ENCODE measurements around the gene MYLK. TPM values are rescaled to one million over a fixed set of nuclear protein-coding genes. Genes with fewer than 3 reads are reported as not detected.
A peak's percentile ranks its signal among the peaks of the same experiment; 100 is the strongest.

The MYLK gene
- total RNA-seq, 4 donors from 2014 or later: 9.7 to 92.8 (median 32.5) TPM

DNA sequence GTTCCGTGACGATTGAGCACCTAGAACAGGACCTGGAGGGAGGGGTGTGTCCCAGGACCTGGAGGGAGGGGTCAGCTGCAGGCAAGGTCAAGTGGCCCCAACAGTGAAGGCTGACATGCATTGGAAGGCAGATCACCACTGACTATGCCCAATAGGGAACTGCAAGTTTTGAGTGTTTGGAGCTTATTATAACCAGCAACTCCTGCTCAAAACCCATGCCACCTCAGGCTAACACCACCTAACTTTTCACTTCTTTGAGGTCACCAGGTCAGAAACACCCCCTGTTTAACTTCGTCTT is 93.1 kb downstream of the MYLK start:
- intact Hi-C loops (cut with DNase I; ENCODE audit: low total_unique reads): no loop called here
- H3K4me3 ChIP-seq (ENCODE audit: low read depth, poor library complexity, severe bottlenecking): no peak overlapping the region
- DNase-seq (ENCODE audit: low spot score in 2 of 2): no peak
- TF ChIP-seq CTCF (IDR thresholded peaks at IDR 0.05) (no peak), POLR2A (IDR thresholded peaks at IDR 0.05) (no peak)
- 78 to 89% methylated on average over 3 of the region's 3 CpGs for WGBS, 2 donors

DNA sequence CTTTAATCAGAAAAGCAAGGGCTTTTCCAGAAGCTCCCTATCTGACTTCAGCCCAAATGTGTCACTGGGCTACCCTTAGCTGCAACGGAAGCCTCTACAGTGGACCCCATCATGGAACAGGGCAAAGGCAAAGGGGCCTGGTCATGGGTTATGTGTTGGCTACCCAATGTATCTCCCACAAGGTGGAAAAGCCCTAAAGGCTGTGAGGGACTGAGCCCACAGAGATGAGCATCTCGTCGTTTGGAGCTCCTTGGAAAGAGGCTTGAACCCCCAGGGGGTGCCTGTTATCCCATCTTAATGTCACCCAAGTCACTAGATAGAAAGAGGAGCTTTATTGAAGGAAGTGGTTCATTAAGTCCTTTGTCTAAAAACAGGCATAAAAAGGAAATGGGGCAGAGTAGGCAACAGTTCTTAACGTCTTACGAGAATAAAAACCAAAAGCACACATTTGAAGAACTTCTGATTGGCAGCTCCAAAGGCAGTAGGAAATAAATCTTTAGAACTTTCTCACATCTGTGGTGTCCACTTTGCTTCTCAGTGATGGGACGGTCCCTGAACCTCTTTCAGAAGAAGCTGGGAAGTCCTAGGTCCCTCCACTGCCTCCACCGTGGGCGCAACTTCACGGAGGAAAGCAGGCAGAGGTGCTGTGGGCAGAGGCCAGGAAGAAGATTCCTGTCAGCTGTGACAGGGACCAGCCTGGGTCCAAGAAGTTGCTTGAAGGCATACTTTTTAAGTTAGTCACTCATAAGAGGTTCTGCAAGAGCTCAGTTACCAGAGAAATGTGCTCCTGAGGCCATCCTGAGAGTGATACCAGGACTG is 93.7 kb downstream of the MYLK start:
- WGBS, 2 donors: 94% methylated on average over 9 of the region's 9 CpGs
- no peak for TF ChIP-seq CTCF (IDR thresholded peaks at IDR 0.05)
- TF ChIP-seq POLR2A (IDR thresholded peaks at IDR 0.05): no peak
- peak in 1 of 2 donors; percentile 75 for DNase-seq (ENCODE audit: low spot score in 2 of 2)
- H3K4me3 ChIP-seq (ENCODE audit: low read depth, poor library complexity, severe bottlenecking): no peak overlapping the region
- intact Hi-C loops (cut with DNase I; ENCODE audit: low total_unique reads): no loop called here

DNA sequence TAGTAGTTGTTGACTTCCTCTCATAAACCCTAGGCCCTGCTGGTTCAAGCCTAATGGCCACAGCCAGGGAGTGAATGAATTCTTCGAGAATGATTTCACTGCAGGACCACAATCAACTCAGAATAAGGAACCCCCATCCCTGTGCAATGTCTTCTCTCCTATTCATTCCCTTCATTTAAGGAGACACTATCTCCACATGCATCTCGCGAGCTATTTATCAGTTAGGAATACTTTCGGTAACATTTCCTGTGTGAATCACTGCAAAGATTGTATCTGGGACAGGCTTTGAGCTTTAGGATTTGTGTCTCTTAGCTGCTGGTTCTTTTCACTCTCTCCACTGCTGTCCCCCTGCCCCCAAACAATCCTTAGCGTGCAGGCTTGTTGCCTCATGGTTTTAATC is 94.4 kb downstream of the MYLK start:
- intact Hi-C loops (cut with DNase I; ENCODE audit: low total_unique reads): no loop called here
- TF ChIP-seq CTCF (IDR thresholded peaks at IDR 0.05) (no peak), POLR2A (IDR thresholded peaks at IDR 0.05) (no peak)
- DNase-seq (ENCODE audit: low spot score in 2 of 2): no peak
- H3K4me3 ChIP-seq (ENCODE audit: low read depth, poor library complexity, severe bottlenecking): no peak overlapping the region
- 88 to 90% methylated on average over 5 of the region's 5 CpGs for WGBS, 2 donors

DNA sequence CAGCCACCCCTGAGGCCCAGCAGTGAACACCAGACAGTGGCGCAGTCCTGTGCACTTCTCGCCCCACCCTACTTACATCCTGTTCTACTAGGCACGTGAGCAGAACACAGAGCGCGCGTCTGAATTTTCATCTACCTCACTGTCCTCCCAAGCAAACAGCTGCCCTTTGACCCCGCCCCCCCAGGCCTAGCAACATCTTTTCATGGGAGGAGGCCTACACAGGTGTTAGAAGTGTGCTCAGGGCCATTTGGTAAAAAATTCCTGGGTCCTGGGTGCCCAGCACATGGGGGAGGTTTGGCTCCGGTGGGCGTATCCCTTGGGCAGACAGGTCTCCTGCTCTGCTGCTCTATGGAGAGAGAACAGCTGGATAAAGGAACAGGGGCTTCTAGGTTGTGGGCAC is 95.0 kb downstream of the MYLK start:
- 94 to 96% methylated on average over 9 of the region's 9 CpGs for WGBS, 2 donors
- TF ChIP-seq POLR2A (IDR thresholded peaks at IDR 0.05) (no peak), CTCF (IDR thresholded peaks at IDR 0.05) (no peak)
- no peak overlapping the region for H3K4me3 ChIP-seq (ENCODE audit: low read depth, poor library complexity, severe bottlenecking)
- peak in 1 of 2 donors; percentile 58 for DNase-seq (ENCODE audit: low spot score in 2 of 2)
- intact Hi-C loops (cut with DNase I; ENCODE audit: low total_unique reads): no loop called here

DNA sequence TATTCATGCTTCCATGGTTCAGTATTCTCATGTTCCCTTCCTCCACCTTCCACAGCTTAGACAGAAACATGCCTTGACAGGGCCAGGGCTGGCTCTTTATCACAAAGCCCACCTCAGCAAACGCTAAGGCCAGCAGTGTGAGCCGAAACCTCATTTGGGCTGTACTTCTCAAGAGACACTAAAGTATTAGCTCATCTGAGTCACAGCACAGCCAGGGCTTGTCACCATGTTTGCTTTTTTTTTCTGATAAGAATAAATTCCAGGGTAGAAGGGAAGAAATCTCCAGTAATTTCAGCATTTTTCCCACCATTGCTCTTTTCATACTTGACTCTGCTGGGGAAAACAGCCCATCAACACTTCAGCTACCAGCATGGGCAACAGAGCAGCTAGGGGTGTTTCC is 95.4 kb downstream of the MYLK start:
- whole genome bisulfite sequencing, 2 donors: 91 to 92% methylated on average over 2 of the region's 2 CpGs
- intact Hi-C loops (cut with DNase I; ENCODE audit: low total_unique reads): no loop called here
- no peak for DNase-seq (ENCODE audit: low spot score in 2 of 2)
- no peak overlapping the region for H3K4me3 ChIP-seq (ENCODE audit: low read depth, poor library complexity, severe bottlenecking)
- TF ChIP-seq POLR2A (IDR thresholded peaks at IDR 0.05): no peak
- no peak for TF ChIP-seq CTCF (IDR thresholded peaks at IDR 0.05)

DNA sequence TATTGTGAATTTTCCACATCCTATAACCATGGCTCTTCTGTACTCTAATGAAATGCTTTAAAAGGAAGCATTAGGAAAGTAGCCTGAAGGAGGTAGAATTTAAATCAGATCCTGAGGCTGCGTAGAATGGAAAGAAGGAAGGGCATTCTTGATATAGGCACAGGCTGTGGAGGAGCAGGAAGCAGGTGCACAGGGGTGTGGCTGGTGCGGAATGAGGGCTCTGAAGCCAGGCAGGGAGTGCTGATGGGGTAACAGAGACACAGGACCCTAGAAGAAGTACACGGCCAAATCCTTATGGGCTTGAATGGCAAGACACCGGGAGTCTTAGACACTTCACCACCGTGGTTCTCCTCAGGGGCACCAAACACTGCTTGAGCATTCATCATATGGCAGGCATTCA is 97.0 kb downstream of the MYLK start:
- H3K4me3 ChIP-seq (ENCODE audit: low read depth, poor library complexity, severe bottlenecking): no peak overlapping the region
- no peak for TF ChIP-seq POLR2A (IDR thresholded peaks at IDR 0.05)
- no peak for TF ChIP-seq CTCF (IDR thresholded peaks at IDR 0.05)
- WGBS, 2 donors: 89 to 93% methylated on average over 5 of the region's 5 CpGs
- intact Hi-C loops (cut with DNase I; ENCODE audit: low total_unique reads): no loop called here
- peak in 1 of 2 donors; percentile 76 for DNase-seq (ENCODE audit: low spot score in 2 of 2)

All from lower leg skin (tissue), 4 donors.